Measurements from ENCODE around the gene AGAP1. TPM values are rescaled to one million over a fixed set of nuclear protein-coding genes. Genes with fewer than 3 reads are reported as not detected.

The AGAP1 gene
- total and polyA plus RNA-seq, 11 donors = 5.9 to 21.6 (median 18.9) TPM

- H3K27me3 ChIP-seq = no peaks in the 10 kb centered on the region
- TF ChIP-seq CTCF (IDR thresholded peaks at IDR 0.05) (no peak), POLR2A (IDR thresholded peaks at IDR 0.05) (no peak)
- intact Hi-C loops (cut with DNase I) = no loop called here
- 94 to 96% (median 96%) methylated on average over 14 of the region's 14 CpGs for WGBS, 4 donors
- H3K27ac ChIP-seq = no peak overlapping the region
- H3K4me1 ChIP-seq = no peaks in the 10 kb centered on the region
- DNase-seq (no peak), ATAC-seq (no peak)
- H3K4me3 ChIP-seq = no peak overlapping the region
- H3K36me3 ChIP-seq = peaks cover 0 to 32% (median 9%) of the 10 kb centered on the region in 9 donors
- no peaks in the 10 kb centered on the region for H3K9me3 ChIP-seq
Observed at GRCh38 chr2:236052206-236052605, 558.4 kb downstream of the AGAP1 start.

- H3K36me3 ChIP-seq = peaks cover 0 to 28% (median 8%) of the 10 kb centered on the region in 9 donors
- H3K27me3 ChIP-seq = no peaks in the 10 kb centered on the region
- H3K4me3 ChIP-seq = no peak overlapping the region
- H3K27ac ChIP-seq = no peak overlapping the region
- H3K9me3 ChIP-seq = peaks cover 0 to 7% (median 2%) of the 10 kb centered on the region in 12 donors
- TF ChIP-seq CTCF (IDR thresholded peaks at IDR 0.05) (no peak), POLR2A (IDR thresholded peaks at IDR 0.05) (no peak)
- DNase-seq = no peak
- H3K4me1 ChIP-seq = no peaks in the 10 kb centered on the region
- no peak for ATAC-seq
- intact Hi-C loops (cut with DNase I) = no loop called here
- WGBS, 4 donors = 83 to 88% (median 87%) methylated on average over 37 of the region's 37 CpGs
Observed at GRCh38 chr2:236052926-236053821, 559.3 kb downstream of the AGAP1 start.

- Histone ChIP-seq H3K36me3 (peaks cover 0 to 20% (median 6%) of the 10 kb centered on the region in 9 donors), H3K9me3 (peaks cover 0 to 13% (median 3%) of the 10 kb centered on the region in 12 donors), H3K4me1 (no peaks in the 10 kb centered on the region), H3K4me3 (no peak overlapping the region), H3K27me3 (no peaks in the 10 kb centered on the region), H3K27ac (no peak overlapping the region)
- ATAC-seq = no peak
- WGBS, 4 donors = 71 to 80% (median 78%) methylated on average over 2 of the region's 2 CpGs
- TF ChIP-seq POLR2A (IDR thresholded peaks at IDR 0.05) (no peak), CTCF (IDR thresholded peaks at IDR 0.05) (no peak)
- no peak for DNase-seq
- intact Hi-C loops (cut with DNase I) = no loop called here
Observed at GRCh38 chr2:236054125-236054524, 560.3 kb downstream of the AGAP1 start.

GRCh38 chr2:236054621-236055305, 560.9 kb downstream of the AGAP1 start:
- 81 to 88% (median 84%) methylated on average over 19 of the region's 19 CpGs for WGBS, 4 donors
- no peak overlapping the region for H3K27ac ChIP-seq
- intact Hi-C loops (cut with DNase I) = no loop called here
- H3K36me3 ChIP-seq = peaks cover 0 to 14% (median under 1%) of the 10 kb centered on the region in 9 donors
- H3K9me3 ChIP-seq = peaks cover 0 to 13% (median 3%) of the 10 kb centered on the region in 12 donors
- no peaks in the 10 kb centered on the region for H3K4me1 ChIP-seq
- no peaks in the 10 kb centered on the region for H3K27me3 ChIP-seq
- no peak overlapping the region for H3K4me3 ChIP-seq
- DNase-seq (no peak), ATAC-seq (no peak)
- TF ChIP-seq CTCF (IDR thresholded peaks at IDR 0.05) = no peak
- TF ChIP-seq POLR2A (IDR thresholded peaks at IDR 0.05) = no peak

Measured in heart left ventricle (tissue), 16 donors.